ENCODE data around the gene LRP5. TPM values are rescaled to one million over a fixed set of nuclear protein-coding genes. Genes with fewer than 3 reads are reported as not detected.

LRP5 gene
- total RNA-seq, 2 donors from 2014 or later, result 43.3 to 63.6 TPM

DNA sequence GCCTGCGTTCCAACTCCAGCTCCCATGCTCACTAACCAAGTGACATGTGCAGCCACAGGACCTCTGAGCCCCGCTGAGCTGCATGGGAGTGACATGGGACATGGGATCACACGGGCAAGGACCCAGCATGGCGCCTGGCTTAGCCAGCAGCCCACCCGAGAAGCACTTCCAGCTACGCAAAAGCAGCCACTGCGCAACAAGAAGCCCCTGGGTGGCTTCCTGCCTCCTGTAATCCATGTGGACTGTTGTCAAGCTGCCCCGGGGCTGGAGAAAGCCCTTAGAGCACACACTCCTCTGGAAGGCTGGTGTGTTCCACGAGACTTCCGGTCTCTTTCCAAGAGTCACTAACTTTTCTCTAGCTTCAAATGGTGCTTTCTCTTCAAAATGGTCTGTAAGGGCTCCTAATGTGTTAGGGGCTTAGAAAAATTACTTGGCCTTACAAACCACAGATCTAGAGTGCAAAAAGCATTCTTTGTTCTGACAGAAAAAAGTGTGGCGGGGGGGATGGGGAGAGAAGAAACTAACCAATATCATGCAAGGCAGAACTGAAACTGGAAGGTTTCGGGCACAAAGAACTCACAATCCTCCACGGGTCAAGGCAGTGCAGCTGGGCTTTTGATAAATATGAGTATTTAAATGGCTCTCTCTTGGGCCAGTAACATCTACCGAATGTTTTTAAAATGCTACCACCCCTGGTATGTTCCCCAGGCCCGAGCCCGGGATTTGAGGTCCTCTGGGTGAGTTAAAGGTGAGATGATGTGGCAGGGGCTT, 46.1 kb upstream of the LRP5 start:
- TF ChIP-seq, protein P1, sequence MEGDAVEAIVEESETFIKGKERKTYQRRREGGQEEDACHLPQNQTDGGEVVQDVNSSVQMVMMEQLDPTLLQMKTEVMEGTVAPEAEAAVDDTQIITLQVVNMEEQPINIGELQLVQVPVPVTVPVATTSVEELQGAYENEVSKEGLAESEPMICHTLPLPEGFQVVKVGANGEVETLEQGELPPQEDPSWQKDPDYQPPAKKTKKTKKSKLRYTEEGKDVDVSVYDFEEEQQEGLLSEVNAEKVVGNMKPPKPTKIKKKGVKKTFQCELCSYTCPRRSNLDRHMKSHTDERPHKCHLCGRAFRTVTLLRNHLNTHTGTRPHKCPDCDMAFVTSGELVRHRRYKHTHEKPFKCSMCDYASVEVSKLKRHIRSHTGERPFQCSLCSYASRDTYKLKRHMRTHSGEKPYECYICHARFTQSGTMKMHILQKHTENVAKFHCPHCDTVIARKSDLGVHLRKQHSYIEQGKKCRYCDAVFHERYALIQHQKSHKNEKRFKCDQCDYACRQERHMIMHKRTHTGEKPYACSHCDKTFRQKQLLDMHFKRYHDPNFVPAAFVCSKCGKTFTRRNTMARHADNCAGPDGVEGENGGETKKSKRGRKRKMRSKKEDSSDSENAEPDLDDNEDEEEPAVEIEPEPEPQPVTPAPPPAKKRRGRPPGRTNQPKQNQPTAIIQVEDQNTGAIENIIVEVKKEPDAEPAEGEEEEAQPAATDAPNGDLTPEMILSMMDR (IDR thresholded peaks at IDR 0.05), result no peak
- TF ChIP-seq POLR2A (IDR thresholded peaks at IDR 0.05), result no peak
- H3K4me1 ChIP-seq, result peaks cover 23% of the 10 kb centered on the region
- H3K27ac ChIP-seq, result no peak overlapping the region
- H3K4me3 ChIP-seq, result no peak overlapping the region
- intact Hi-C loops (cut with DNase I), result no loop called here
- no peaks in the 10 kb centered on the region for H3K9me3 ChIP-seq
- 86 to 88% methylated on average over 12 to 16 of the region's 16 CpGs for WGBS, 2 donors
- DNase-seq (no peak), ATAC-seq (no peak)
- peaks cover 3 to 31% of the 10 kb centered on the region in 2 donors for H3K36me3 ChIP-seq (replicated peaks in 1 of 2; ENCODE audit: insufficient read depth in 1 of 2, low read depth in 2 of 2)
- H3K27me3 ChIP-seq, result no peaks in the 10 kb centered on the region

DNA sequence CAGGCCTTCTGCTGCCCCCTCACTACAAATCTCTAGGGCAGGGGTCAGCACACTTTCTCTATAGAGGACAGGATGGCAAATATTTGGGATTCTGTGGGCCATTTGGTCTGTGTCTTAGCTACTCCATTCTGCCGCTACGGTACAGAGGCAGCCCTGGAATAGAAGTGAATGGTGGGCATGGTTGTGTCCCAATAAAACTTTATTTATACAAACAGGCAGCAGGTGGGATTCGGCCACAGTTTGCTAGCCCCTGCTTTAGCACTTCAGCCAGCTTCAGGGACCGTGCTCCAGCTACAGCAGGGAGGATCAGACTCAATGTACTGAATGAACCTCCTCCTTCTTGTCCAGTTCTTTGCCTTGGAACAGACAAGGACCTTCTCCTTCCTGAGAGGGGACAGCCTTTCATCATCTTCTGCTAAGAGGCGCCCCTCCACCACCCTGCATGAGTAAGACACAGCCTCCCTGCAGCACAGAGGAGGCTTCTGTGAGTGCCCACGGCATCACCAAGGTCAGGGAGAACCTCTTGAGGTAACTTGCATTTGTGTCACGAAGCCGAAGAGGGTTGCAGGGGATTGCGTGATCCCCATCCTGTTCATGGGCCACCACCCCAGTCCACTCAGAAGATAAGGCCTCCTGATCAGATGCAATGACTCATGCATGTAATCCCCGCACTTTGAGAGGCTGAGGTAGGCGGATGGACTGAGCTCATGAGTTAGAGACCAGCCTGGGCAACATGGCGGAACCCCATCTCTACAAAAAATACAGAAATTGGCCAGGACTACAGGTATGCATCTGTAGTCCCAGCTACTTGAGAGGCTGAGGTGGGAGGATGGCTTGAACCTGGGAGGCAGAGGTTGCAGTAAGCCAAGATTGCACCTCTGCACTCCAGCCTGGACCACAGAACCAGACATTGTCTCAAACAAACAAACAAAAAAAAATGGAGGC, 45.2 kb upstream of the LRP5 start:
- H3K4me1 ChIP-seq, result peaks cover 23% of the 10 kb centered on the region
- no peak overlapping the region for H3K4me3 ChIP-seq
- DNase-seq, result no peak
- no peak for TF ChIP-seq POLR2A (IDR thresholded peaks at IDR 0.05)
- TF ChIP-seq, protein P1 (IDR thresholded peaks at IDR 0.05), result no peak
- no peak overlapping the region for H3K27ac ChIP-seq
- no peaks in the 10 kb centered on the region for H3K27me3 ChIP-seq
- H3K9me3 ChIP-seq, result no peaks in the 10 kb centered on the region
- H3K36me3 ChIP-seq (replicated peaks in 1 of 2; ENCODE audit: insufficient read depth in 1 of 2, low read depth in 2 of 2), result peaks cover 3 to 23% of the 10 kb centered on the region in 2 donors
- intact Hi-C loops (cut with DNase I), result no loop called here
- no peak for ATAC-seq
- 89 to 93% methylated on average over 4 to 12 of the region's 12 CpGs for WGBS, 2 donors

DNA sequence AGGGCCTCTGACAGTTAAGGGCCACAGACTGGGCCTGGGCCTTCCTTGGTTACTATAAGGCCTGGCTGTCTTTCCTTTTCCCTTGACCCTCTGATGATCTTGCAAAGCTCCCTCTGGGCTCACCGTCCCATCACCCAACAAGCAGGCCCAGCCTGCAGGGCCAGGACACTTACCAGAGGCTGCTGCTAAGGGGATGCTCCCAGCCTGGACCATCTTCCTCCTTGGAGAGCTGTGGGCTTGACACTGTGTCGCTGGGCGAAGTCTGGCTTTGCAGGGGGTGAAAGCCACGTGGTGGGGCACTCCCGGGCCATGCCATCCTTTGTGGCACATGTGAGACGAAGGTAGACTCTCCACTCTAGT, 44.5 kb upstream of the LRP5 start:
- H3K9me3 ChIP-seq, result no peaks in the 10 kb centered on the region
- H3K4me3 ChIP-seq, result no peak overlapping the region
- H3K36me3 ChIP-seq (replicated peaks in 1 of 2; ENCODE audit: insufficient read depth in 1 of 2, low read depth in 2 of 2), result peaks cover 3 to 20% of the 10 kb centered on the region in 2 donors
- intact Hi-C loops (cut with DNase I), result no loop called here
- no peaks in the 10 kb centered on the region for H3K27me3 ChIP-seq
- no peak for TF ChIP-seq POLR2A (IDR thresholded peaks at IDR 0.05)
- TF ChIP-seq, protein P1 (IDR thresholded peaks at IDR 0.05), result no peak
- no peak for ATAC-seq
- DNase-seq, result no peak
- 87 to 90% methylated on average over 5 to 6 of the region's 6 CpGs for WGBS, 2 donors
- peaks cover 28% of the 10 kb centered on the region for H3K4me1 ChIP-seq
- no peak overlapping the region for H3K27ac ChIP-seq

DNA sequence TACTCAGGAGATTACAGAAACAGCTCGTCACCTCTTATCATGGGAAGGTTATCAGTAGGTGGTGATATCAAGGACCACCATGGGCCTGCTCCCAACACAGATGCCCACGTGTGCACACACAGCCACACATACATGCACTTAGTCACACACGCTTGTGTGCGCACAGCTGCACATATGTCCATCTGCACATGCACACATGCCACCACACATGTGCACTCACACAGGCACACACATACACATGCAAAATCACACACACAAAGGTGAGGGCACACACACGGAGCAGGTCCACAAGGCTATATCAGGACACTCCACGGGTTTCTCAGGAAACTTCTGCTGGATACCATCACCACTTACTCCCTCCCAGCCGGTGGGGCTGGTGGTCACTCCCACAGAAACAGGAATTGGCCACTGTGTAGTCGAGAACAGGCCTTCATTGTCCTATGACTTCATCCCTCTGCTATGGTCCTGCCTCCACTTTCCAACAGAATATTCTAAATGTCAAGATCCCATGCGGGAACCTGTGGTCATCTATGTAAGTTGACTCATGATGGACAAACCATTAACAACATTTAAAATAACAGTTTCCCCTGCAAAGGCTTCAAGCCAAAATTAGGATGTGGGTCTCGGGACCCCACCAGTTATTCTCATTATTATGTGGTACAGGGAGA, 42.8 kb upstream of the LRP5 start:
- Histone ChIP-seq H3K36me3 (replicated peaks in 1 of 2; ENCODE audit: insufficient read depth in 1 of 2, low read depth in 2 of 2) (peaks cover 3 to 9% of the 10 kb centered on the region in 2 donors), H3K9me3 (no peaks in the 10 kb centered on the region), H3K4me1 (peaks cover 33% of the 10 kb centered on the region), H3K27ac (no peak overlapping the region), H3K4me3 (no peak overlapping the region), H3K27me3 (no peaks in the 10 kb centered on the region)
- ATAC-seq, result no peak
- WGBS, 2 donors, result 43 to 51% methylated on average over 10 of the region's 10 CpGs
- no peak for TF ChIP-seq POLR2A (IDR thresholded peaks at IDR 0.05)
- TF ChIP-seq, protein P1 (IDR thresholded peaks at IDR 0.05), result no peak
- intact Hi-C loops (cut with DNase I), result no loop called here
- no peak for DNase-seq
